NCI-H128 (cell line): ENCODE data around the gene ADAMTS16.

Source experiments
- DNase-seq: peaks from one replicate; lab custom pipeline; 2025; ENCODE audit not compliant: unreplicated experiment; lab: John Stamatoyannopoulos, UW

ADAMTS16 gene

GRCh38 chr5:5182508-5183188 lies 42.5 kb downstream of the ADAMTS16 start:
- no peak for DNase-seq

DNA sequence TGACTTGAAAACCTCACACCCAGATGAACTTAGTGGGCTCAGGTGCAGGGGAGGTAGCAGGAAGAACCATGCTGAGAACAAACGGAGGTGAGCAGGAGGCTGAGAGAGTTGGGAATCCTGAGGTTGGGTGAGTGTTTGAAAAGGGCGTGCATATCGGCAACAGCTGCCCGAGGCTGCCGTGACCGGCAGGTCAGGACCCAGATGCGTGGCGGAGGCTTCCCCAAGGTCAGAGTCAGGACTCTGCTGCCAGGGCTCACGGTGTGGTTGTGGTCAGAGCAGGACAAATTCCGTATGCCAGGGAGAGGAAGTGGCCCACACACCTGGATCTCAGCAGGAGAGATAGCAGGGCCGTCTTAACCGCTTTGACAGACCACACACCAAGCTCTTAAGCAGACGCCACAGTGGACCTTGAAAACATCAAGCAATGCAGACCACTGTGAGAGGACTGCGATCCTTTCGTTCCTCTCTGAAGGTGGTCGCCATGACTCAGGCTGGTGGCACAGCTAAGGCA lies 43.1 kb downstream of the ADAMTS16 start:
- no peak for DNase-seq

GRCh38 chr5:5183933-5184332 lies 43.8 kb downstream of the ADAMTS16 start:
- DNase-seq: no peak

- peak; percentile 72 for DNase-seq
Measured at GRCh38 chr5:5188376-5189050, 48.4 kb downstream of the ADAMTS16 start.

GRCh38 chr5:5189051-5189430 lies 48.9 kb downstream of the ADAMTS16 start:
- DNase-seq: no peak

DNA sequence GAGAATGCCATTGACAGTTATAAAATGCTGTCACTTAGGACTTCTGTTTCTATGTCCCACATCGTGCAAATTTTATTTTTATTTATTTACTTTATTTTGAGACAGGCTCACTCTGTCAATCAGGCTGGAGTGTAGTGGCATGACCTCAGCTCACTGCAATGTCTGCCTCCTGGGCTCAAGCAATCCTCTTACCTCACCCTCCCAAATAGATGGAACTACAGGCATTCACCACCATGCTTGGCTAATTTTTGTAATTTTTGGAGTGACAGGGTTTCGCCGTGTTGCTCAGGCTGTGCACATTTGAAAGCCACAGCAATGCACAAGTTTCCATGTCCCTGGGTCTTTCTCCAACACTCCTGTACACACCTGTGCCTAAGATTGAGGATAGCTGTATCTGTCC lies 51.8 kb downstream of the ADAMTS16 start:
- DNase-seq: no peak

DNA sequence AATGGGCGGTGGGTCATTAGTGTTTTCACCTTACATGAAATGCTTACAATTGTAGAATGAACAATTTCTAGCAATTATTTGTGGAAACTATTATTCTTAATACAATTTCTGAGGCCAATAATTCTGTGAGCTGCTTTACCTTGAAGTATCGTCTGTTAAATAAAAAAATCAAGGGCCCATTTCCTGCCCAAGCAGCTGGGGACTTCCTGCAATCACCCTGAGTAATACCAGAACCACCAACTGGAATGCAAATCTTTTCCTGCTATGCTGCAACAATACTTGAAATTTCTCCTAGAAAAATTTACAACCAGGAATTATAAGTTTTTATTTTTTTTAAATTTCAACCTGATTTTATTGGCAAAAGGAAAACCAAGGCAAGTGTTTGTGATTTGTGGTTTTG lies 52.6 kb downstream of the ADAMTS16 start:
- DNase-seq: no peak

DNA sequence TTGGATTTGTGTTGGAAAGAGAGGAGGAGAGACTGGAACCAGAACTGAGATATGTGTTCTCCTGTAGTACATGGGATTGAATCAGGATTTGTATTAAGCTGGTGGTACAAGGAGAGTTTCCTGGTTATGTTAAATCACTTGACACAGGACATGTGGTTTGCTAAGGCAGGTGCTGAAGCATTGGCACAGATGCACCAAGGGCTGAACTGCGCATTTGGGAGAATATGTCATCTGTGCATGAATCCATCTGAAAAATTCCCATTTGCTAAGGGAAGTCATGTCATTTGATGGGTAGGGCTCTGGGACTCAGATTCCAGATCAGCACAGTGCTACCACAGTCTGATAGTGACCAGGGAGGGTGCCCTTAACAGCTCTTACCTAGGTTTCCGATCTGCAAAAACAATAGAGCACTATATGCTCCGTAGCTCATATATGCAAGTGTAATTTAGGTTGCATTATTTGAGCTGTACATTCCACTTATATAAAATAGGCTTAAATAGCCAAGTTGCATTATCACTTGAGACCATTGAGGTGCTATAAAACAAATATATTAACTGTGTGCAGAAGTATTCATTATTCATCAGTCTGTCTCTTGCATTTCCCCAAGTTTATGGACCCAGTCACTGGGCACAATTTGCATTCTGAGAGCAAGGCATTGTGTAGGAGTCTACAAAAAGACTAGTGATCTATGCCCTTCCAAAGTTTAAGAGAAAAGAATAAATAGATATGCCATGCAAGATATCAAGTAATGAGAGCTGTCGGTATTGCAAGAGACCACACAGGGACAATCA lies 55.2 kb downstream of the ADAMTS16 start:
- no peak for DNase-seq

GRCh38 chr5:5198135-5198534 lies 58.0 kb downstream of the ADAMTS16 start:
- DNase-seq: no peak

DNA sequence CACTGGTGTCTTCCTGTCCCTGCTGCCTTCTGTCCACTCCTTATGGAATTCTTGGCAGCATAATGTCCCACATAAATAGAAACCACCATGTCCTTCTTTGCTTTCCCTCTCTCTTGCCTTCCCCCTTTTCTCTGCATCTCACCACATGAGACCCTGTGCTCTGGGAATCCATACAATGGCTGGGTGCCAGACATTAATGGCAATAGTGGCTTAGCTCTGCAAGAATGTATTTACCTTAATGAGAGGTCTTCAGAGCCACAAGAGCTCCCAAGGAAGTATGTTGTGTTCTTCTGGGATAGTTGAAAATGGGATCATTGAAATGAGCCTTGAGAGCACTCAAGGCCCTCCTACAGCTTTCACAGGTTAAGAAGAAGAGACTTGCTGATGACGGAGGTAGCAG lies 58.7 kb downstream of the ADAMTS16 start:
- DNase-seq: no peak

- no peak for DNase-seq
Measured at GRCh38 chr5:5199495-5199894, 59.4 kb downstream of the ADAMTS16 start.

- no peak for DNase-seq
Measured at GRCh38 chr5:5200133-5200532, 60.0 kb downstream of the ADAMTS16 start.

DNA sequence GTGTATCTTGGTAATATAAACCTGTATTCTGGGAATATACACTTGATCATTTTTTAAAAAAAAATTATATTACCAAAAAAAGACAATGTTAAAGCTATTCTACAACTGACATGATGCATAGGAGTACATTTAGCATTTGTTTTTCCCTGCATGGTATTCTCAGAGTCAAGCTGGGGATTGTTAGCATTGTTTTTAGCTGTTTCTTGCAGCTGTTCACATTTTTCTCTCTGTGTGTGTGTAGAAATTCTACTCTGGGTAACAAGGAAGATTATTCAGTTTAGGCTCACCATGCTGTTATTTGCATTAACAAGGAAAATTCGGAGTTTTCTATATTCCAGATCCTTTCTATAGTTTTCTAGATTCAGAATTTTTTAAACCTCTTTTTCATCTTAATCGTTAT lies 62.2 kb downstream of the ADAMTS16 start:
- DNase-seq: no peak

GRCh38 chr5:5203451-5203850 lies 63.3 kb downstream of the ADAMTS16 start:
- DNase-seq: no peak

GRCh38 chr5:5207828-5208227 lies 67.7 kb downstream of the ADAMTS16 start:
- no peak for DNase-seq

- DNase-seq: no peak
Measured at GRCh38 chr5:5209089-5209488, 69.0 kb downstream of the ADAMTS16 start.

DNA sequence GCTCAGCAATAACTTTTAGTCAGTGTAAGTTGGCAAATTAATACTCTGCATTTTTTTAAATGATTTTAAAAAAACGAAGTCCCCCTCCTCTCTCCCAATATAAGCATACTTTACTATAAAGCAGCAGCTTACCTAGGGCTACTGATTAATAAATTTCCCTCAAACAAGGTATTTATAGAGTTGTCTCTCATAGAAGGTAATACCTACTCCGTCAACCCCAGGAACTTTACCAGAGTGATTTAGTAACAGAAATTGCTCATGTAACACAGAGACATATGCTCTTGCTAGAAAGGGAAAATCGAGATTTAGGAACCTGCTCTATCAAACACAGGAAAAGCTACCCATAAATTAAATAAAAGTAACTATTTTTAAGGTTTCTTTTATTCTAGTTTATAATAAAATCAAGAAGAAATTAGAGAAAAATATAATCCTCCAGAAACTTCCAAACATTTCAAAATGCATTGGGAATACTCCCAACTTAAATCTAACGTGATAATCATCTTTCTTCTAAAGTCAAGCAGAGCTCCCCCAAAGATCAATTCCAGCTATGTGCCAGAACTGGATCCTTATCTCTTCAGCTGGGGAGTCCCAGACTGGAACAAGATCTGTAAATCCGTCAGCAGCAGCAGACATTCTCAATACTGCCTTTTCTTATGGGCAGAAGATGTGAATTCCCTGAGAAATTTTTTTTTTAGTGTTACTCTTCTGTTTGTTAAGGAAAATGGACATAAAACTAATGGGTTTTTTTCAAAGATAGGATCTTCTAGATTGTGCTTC lies 69.6 kb downstream of the ADAMTS16 start:
- DNase-seq: no peak

- no peak for DNase-seq
Measured at GRCh38 chr5:5217371-5217770, 77.2 kb downstream of the ADAMTS16 start.

DNA sequence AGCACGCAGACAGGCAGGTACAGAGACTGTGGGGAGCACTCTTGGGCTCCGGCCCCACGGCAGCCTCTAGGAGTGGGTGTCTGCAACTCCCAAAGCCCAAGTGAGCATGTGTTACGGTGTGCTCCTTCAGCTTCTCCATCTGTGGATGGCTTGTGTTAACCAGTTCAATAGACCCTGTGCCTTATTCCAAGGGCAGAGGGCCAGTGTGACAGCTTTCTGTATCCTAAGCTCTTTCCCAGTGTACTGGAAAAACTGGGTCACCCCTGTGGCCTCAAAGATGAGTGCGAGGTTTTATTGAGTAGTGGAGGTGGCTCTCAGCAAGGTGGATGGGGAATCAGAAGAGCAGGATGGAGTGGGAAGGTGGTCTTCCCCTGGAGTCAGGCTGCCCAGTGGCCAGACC lies 78.3 kb downstream of the ADAMTS16 start:
- DNase-seq: no peak

DNA sequence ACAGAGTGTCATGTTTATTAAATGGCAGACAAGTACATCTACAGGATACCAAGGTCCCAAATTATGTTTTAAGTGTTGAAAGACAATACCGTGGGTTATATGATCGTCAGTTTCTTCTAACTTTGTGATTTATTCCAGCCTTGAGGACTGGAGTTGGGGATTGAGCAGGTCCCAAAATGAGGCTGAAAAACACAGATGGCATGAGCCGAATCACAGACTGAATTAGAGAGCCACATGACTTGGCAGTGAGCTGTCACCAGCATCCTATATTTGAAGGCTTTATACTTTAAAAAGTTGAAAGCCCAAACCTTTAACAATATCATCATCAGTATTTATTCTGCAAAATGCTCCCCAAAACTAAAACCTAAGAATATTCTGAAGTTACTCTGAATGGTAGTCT lies 79.4 kb downstream of the ADAMTS16 start:
- no peak for DNase-seq
